MCF 10A (cell line): Measurements from ENCODE around the gene GOLGB1. TPM values are rescaled to one million over a fixed set of nuclear protein-coding genes. Genes with fewer than 3 reads are reported as not detected.

Experiments used
- BruUV-seq: library from RNA; stranded (reverse); fragments of 400-500 nt; replicated peaks from 2 replicates; lab custom pipeline; 2021; lab: Mats Ljungman, UMichigan
- CTCF ChIA-PET: fragments of 300-600 bp; sonication (Branson Sonifier 250); formaldehyde crosslinking; extraction: SDS; loops from one replicate; lab custom pipeline; 2021; ENCODE audit warnings: antibody characterized with exemption, inconsistent platforms; lab: Yijun Ruan, JAX
- POLR2A ChIA-PET: fragments of 300-600, 350-650 bp; sonication (Branson Sonifier 250); formaldehyde crosslinking; extraction: SDS; loops from one replicate; lab custom pipeline; 2020; ENCODE audit warnings: antibody characterized with exemption, inconsistent platforms; lab: Yijun Ruan, JAX
- DNase-seq: peaks from one replicate; pipeline ENCODE4 v3.0.0-alpha.2; 2018; ENCODE audit not compliant: unreplicated experiment
- H3K27ac Mint-ChIP-seq: one replicate; pipeline ENCODE4 v1.8.0; 2022; ENCODE audit warnings: mild to moderate bottlenecking, low read depth, mixed read lengths; ENCODE audit not compliant: unreplicated experiment
- H3K27me3 Mint-ChIP-seq: one replicate; pipeline ENCODE4 v1.8.0; 2022; ENCODE audit warnings: mixed read lengths; ENCODE audit not compliant: insufficient read depth, unreplicated experiment
- H3K36me3 Mint-ChIP-seq: one replicate; pipeline ENCODE4 v1.8.0; 2022; ENCODE audit warnings: mild to moderate bottlenecking, moderate library complexity, mixed read lengths; ENCODE audit not compliant: insufficient read depth, unreplicated experiment
- H3K4me1 Mint-ChIP-seq: one replicate; pipeline ENCODE4 v1.8.0; 2022; ENCODE audit warnings: mixed read lengths; ENCODE audit not compliant: insufficient read depth, unreplicated experiment
- H3K4me3 Mint-ChIP-seq: one replicate; pipeline ENCODE4 v1.8.0; 2022; ENCODE audit warnings: mild to moderate bottlenecking, moderate library complexity, mixed read lengths; ENCODE audit not compliant: unreplicated experiment
- H3K9me3 Mint-ChIP-seq: one replicate; pipeline ENCODE4 v1.8.0; 2022; ENCODE audit warnings: mixed read lengths; ENCODE audit not compliant: unreplicated experiment
- CTCF ChIP-seq: fragments of 200-600 bp; IDR thresholded peaks from one replicate; pipeline ENCODE4 v1.8.0; 2022; ENCODE audit warnings: antibody characterized with exemption, mild to moderate bottlenecking; ENCODE audit not compliant: unreplicated experiment
- intact Hi-C: fragments of 100-400 bp; cut with micrococcal nuclease; formaldehyde crosslinking; loops from 2 replicates; pipeline ENCODE4 v1.14.1; 2022
- total RNA-seq: library from RNA; stranded (reverse); gene quantifications from 2 replicates; pipeline ENCODE4 v1.2.3, GENCODE V29; 2022

The GOLGB1 gene
- total RNA-seq, 1 experiment from 2014 or later: 62.4 TPM

- H3K36me3 Mint-ChIP-seq: no peaks in the 10 kb centered on the region
- ChIA-PET CTCF (no interaction called here), POLR2A (no interaction called here)
- H3K4me1 Mint-ChIP-seq: no peaks in the 10 kb centered on the region
- no peak overlapping the region for H3K27ac Mint-ChIP-seq
- H3K4me3 Mint-ChIP-seq: no peak overlapping the region
- intact Hi-C loops: no loop called here
- no peak for TF ChIP-seq CTCF
- BruUV-seq: no TSS peak
- H3K27me3 Mint-ChIP-seq: peaks cover 1% of the 10 kb centered on the region
- no peaks in the 10 kb centered on the region for H3K9me3 Mint-ChIP-seq
- no peak for DNase-seq
Observed at GRCh38 chr3:121757812-121758545, 8.4 kb upstream of the GOLGB1 start.

- H3K4me1 Mint-ChIP-seq: no peaks in the 10 kb centered on the region
- TF ChIP-seq CTCF: no peak
Observed at GRCh38 chr3:121757087-121757811, 7.7 kb upstream of the GOLGB1 start.

GRCh38 chr3:121752772-121753171, 3.2 kb upstream of the GOLGB1 start:
- no peak for DNase-seq
- no peaks in the 10 kb centered on the region for H3K36me3 Mint-ChIP-seq
- ChIA-PET POLR2A (interaction anchor here (6.1 kb wide), 1 partner anchor 21 kb away, joined by 124 read pairs; no protein-coding TSS in a partner anchor), CTCF (no interaction called here)
- intact Hi-C loops: no loop called here
- no TSS peak for BruUV-seq
- H3K27ac Mint-ChIP-seq: no peak overlapping the region
- TF ChIP-seq CTCF: no peak
- peaks cover 6% of the 10 kb centered on the region for H3K4me1 Mint-ChIP-seq
- H3K9me3 Mint-ChIP-seq: no peaks in the 10 kb centered on the region
- peaks cover 18% of the 10 kb centered on the region for H3K27me3 Mint-ChIP-seq
- H3K4me3 Mint-ChIP-seq: no peak overlapping the region

More at GRCh38 chr3:121757087-121757811, 7.7 kb upstream of the GOLGB1 start:
- H3K27ac Mint-ChIP-seq: no peak overlapping the region
- intact Hi-C loops: no loop called here
- no TSS peak for BruUV-seq
- H3K36me3 Mint-ChIP-seq: no peaks in the 10 kb centered on the region
- no peak overlapping the region for H3K4me3 Mint-ChIP-seq
- ChIA-PET CTCF (no interaction called here), POLR2A (interaction anchor here (1.2 kb wide), 1 partner anchor 23 kb away, joined by 3 read pairs; no protein-coding TSS in a partner anchor)
- H3K9me3 Mint-ChIP-seq: no peaks in the 10 kb centered on the region
- no peak for DNase-seq
- peaks cover 9% of the 10 kb centered on the region for H3K27me3 Mint-ChIP-seq

- ChIA-PET POLR2A (interaction anchor here (6.1 kb wide), 1 partner anchor 21 kb away, joined by 124 read pairs; no protein-coding TSS in a partner anchor), CTCF (no interaction called here)
- no peaks in the 10 kb centered on the region for H3K9me3 Mint-ChIP-seq
- H3K36me3 Mint-ChIP-seq: no peaks in the 10 kb centered on the region
- TF ChIP-seq CTCF: no peak
- no peak overlapping the region for H3K4me3 Mint-ChIP-seq
- no peak overlapping the region for H3K27ac Mint-ChIP-seq
- no peak for DNase-seq
- intact Hi-C loops: no loop called here
- BruUV-seq: no TSS peak
- H3K4me1 Mint-ChIP-seq: peaks cover 6% of the 10 kb centered on the region
- H3K27me3 Mint-ChIP-seq: peaks cover 18% of the 10 kb centered on the region
Observed at GRCh38 chr3:121752261-121752660, 2.7 kb upstream of the GOLGB1 start.
